ENCODE data around the gene TAF1D. TPM values are rescaled to one million over a fixed set of nuclear protein-coding genes. Genes with fewer than 3 reads are reported as not detected.

The TAF1D gene
- total and polyA plus RNA-seq, 10 of the 15 experiments (the other 5 are each of a cell fraction or from before 2014, with no cell fraction given): 101 to 314 (median 199) TPM

DNA sequence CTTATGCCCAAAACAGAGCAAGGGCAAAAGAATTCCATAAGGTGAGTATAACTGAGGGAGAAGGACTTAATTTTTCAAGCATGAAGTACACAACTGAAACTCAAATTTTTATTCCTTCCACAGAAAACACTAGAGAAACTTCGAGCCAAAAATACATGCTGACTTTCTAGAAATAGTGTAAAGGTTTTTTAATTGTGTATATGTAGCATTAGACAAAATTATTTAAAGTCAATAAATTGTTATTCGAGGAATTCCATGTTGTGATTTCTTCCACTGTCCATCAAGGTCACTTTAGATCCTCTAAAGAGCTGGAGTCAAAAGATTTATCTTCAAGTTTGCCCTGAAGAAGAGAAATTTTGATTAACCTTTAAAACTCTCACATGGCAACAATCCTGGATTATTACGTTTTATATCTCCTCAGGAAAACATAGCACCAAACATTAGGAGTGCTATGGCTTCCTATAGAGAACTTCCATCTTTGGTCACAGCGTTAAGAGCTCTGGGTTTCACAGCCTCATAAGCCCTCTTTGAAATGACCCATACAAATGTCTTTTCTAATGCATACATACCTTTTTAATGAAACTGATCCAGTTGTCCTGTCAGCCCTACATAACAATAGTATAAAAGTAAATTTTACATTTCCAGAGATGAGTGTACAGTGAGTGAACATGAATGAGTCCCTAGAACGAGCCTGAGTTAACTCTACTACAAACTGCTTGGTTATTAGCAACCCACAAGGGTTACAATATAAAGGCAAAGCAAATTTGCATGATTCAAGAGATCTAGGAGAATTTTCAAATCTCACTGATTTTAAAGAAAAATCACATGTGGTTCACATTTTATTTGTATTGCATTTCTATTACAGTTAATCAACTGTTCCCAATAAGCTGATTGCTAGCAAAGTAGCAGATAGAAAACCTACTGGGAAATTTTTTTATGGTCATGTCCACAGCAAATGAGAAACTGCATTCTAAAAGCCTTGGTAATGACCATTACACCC, 10.9 kb downstream of the TAF1D start (continued):
- no peak for TF ChIP-seq POU2F2 (IDR thresholded peaks at IDR 0.05; ENCODE audit: borderline replicate concordance, low read depth, low read length)
- TF ChIP-seq, protein P1, sequence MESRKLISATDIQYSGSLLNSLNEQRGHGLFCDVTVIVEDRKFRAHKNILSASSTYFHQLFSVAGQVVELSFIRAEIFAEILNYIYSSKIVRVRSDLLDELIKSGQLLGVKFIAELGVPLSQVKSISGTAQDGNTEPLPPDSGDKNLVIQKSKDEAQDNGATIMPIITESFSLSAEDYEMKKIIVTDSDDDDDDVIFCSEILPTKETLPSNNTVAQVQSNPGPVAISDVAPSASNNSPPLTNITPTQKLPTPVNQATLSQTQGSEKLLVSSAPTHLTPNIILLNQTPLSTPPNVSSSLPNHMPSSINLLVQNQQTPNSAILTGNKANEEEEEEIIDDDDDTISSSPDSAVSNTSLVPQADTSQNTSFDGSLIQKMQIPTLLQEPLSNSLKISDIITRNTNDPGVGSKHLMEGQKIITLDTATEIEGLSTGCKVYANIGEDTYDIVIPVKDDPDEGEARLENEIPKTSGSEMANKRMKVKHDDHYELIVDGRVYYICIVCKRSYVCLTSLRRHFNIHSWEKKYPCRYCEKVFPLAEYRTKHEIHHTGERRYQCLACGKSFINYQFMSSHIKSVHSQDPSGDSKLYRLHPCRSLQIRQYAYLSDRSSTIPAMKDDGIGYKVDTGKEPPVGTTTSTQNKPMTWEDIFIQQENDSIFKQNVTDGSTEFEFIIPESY (IDR thresholded peaks at IDR 0.05): no peak

DNA sequence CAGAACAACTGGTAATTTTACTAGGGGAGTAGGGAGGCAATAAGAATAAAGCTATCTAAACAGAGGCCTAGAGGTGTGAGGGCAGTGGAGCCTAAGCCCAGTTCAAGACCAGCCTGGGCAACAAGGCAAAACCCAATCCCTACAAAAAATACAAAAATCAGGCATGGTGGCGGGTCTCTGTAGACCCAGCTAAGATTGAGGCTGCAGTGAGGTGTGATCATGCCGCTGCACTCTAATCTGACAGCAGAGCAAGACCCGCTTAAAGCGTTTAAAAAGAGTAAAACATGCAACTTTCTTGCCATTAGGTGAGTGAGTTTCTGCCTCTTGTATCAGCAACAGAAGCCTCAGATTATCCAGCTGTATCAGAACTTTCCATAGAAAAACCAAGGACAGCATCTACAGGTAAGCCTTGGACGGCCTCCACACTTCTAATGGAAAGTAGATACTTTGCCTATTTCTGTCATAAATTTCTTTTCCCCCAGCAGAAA, 12.1 kb downstream of the TAF1D start:
- ChIA-PET CTCF (interaction anchor here (1.2 to 1.6 kb wide), 4 partner anchors 9 to 54 kb away, joined by 4 read pairs; partner anchors contain the start of gene MED17), RAD21 (ENCODE audit: unreplicated experiment) (interaction anchor here (2.2 to 3.8 kb wide), 2 partner anchors 12 to 55 kb away, joined by 6 to 14 read pairs; partner anchors contain the start of genes C11orf54, MED17 and TAF1D), POLR2A (interaction anchor here (1.1 to 2.5 kb wide), 4 partner anchors 9 to 55 kb away, joined by 3 to 8 read pairs (median 6); partner anchors contain the start of genes C11orf54, MED17 and TAF1D), SMC1A (ENCODE audit: uncharacterized antibody, unreplicated experiment) (interaction anchor here (0.6 to 6.2 kb wide), 2 partner anchors 12 to 21 kb away, joined by 3 to 31 read pairs; partner anchors contain the start of genes C11orf54 and TAF1D)
- WGBS (ENCODE audit: insufficient coverage, insufficient replicate concordance, low lambda C conversion rate, missing lambda C conversion rate): 65% methylated on average over 5 of the region's 5 CpGs
- no TSS peak for BruUV-seq (replicated peaks)
- H3K36me3 ChIP-seq (ENCODE audit: control insufficient read depth in 2 of 2, insufficient read depth in 2 of 2, low read length in 1 of 2): peaks cover 3 to 40% of the 10 kb centered on the region in 2 experiments
- no peak for FAIRE-seq
- no peaks in the 10 kb centered on the region for H4K20me1 ChIP-seq (ENCODE audit: control insufficient read depth, insufficient read depth)
- H3K4me3 ChIP-seq: no peak overlapping the region
- peaks cover 12% of the 10 kb centered on the region for H3K79me2 ChIP-seq (ENCODE audit: control insufficient read depth, insufficient read depth, low read length)
- no peak overlapping the region for H3K27ac ChIP-seq (ENCODE audit: control insufficient read depth, insufficient read depth)
- no peak overlapping the region for H2AFZ ChIP-seq (ENCODE audit: control insufficient read depth, low read depth, low read length)
- H3K9me3 ChIP-seq (replicated peaks; ENCODE audit: control insufficient read depth, insufficient read depth, low read length): no peaks in the 10 kb centered on the region
- no peak for DNase-seq (ENCODE audit: low read depth, low spot score)
- in situ Hi-C loops (cut with MboI) (no loop called here), intact Hi-C loops (cut with micrococcal nuclease; ENCODE audit: unreplicated experiment) (no loop called here)
- H3K9ac ChIP-seq (ENCODE audit: control insufficient read depth, insufficient read depth, low read length): no peak overlapping the region
- no peaks in the 10 kb centered on the region for H3K4me1 ChIP-seq (ENCODE audit: control insufficient read depth, insufficient read depth, low read length)
- H3K27me3 ChIP-seq (replicated peaks in 1 of 2; ENCODE audit: control insufficient read depth in 2 of 2, insufficient read depth in 2 of 2, low read length in 1 of 2): no peaks in the 10 kb centered on the region
- peak; percentile 14 for ATAC-seq
- no peak overlapping the region for H3K4me2 ChIP-seq (ENCODE audit: control insufficient read depth, insufficient read depth)
- TF ChIP-seq BCL11A (IDR thresholded peaks at IDR 0.05; ENCODE audit: low read depth, low read length) (no peak), NFYA (IDR thresholded peaks at IDR 0.05; ENCODE audit: borderline replicate concordance, low read depth, low read length) (no peak), CREB1 (IDR thresholded peaks at IDR 0.05; ENCODE audit: low read depth) (0 out of 2 replicates have a peak, but pooled peaks have one; percentile 4), LARP7 (IDR thresholded peaks at IDR 0.05) (no peak), GABPA (IDR thresholded peaks at IDR 0.05; ENCODE audit: low read depth) (no peak), KDM1A (IDR thresholded peaks at IDR 0.05; ENCODE audit: borderline replicate concordance) (no peak), PML (IDR thresholded peaks at IDR 0.05; ENCODE audit: low read length) (peak; percentile 71; the same call in 1 of the 2 replicates), ZNF217 (IDR thresholded peaks at IDR 0.05) (no peak)
- TF ChIP-seq, protein P2, sequence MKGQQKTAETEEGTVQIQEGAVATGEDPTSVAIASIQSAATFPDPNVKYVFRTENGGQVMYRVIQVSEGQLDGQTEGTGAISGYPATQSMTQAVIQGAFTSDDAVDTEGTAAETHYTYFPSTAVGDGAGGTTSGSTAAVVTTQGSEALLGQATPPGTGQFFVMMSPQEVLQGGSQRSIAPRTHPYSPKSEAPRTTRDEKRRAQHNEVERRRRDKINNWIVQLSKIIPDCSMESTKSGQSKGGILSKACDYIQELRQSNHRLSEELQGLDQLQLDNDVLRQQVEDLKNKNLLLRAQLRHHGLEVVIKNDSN (IDR thresholded peaks at IDR 0.05; ENCODE audit: borderline replicate concordance, extremely low read length, insufficient read depth, low read depth, low read length): no peak
- TF ChIP-seq, protein P3, sequence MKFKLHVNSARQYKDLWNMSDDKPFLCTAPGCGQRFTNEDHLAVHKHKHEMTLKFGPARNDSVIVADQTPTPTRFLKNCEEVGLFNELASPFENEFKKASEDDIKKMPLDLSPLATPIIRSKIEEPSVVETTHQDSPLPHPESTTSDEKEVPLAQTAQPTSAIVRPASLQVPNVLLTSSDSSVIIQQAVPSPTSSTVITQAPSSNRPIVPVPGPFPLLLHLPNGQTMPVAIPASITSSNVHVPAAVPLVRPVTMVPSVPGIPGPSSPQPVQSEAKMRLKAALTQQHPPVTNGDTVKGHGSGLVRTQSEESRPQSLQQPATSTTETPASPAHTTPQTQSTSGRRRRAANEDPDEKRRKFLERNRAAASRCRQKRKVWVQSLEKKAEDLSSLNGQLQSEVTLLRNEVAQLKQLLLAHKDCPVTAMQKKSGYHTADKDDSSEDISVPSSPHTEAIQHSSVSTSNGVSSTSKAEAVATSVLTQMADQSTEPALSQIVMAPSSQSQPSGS (IDR thresholded peaks at IDR 0.05; ENCODE audit: low read length): 0 out of 2 replicates have a peak, but pooled peaks have one; percentile 5
- TF ChIP-seq, protein P1 (IDR thresholded peaks at IDR 0.05): no peak

All from GM12878 (cell line).